GM12872 (cell line): ENCODE results near the gene GPBP1L1.

Experiments
- TF ChIP-seq, protein P1 (sequence below): IDR thresholded peaks from 3 replicates; pipeline ENCODE4 v1.5.1; 2011; ENCODE audit warnings: low read depth, mild to moderate bottlenecking, low read length, moderate library complexity; ENCODE audit not compliant: insufficient read depth

Gene GPBP1L1

GRCh38 chr1:45674478-45674877 is 11.9 kb downstream of the GPBP1L1 start:
- TF ChIP-seq, protein P1, sequence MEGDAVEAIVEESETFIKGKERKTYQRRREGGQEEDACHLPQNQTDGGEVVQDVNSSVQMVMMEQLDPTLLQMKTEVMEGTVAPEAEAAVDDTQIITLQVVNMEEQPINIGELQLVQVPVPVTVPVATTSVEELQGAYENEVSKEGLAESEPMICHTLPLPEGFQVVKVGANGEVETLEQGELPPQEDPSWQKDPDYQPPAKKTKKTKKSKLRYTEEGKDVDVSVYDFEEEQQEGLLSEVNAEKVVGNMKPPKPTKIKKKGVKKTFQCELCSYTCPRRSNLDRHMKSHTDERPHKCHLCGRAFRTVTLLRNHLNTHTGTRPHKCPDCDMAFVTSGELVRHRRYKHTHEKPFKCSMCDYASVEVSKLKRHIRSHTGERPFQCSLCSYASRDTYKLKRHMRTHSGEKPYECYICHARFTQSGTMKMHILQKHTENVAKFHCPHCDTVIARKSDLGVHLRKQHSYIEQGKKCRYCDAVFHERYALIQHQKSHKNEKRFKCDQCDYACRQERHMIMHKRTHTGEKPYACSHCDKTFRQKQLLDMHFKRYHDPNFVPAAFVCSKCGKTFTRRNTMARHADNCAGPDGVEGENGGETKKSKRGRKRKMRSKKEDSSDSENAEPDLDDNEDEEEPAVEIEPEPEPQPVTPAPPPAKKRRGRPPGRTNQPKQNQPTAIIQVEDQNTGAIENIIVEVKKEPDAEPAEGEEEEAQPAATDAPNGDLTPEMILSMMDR: no peak

- TF ChIP-seq, protein P1: no peak
These were observed 12.4 kb downstream of the GPBP1L1 start for GRCh38 chr1:45673956-45674355.

- TF ChIP-seq, protein P1: no peak
These were observed 16.3 kb downstream of the GPBP1L1 start for GRCh38 chr1:45669859-45670655.

GRCh38 chr1:45669379-45669778 is 17.0 kb downstream of the GPBP1L1 start:
- TF ChIP-seq, protein P1: no peak

GRCh38 chr1:45668526-45668925 is 17.8 kb downstream of the GPBP1L1 start:
- TF ChIP-seq, protein P1: no peak

DNA sequence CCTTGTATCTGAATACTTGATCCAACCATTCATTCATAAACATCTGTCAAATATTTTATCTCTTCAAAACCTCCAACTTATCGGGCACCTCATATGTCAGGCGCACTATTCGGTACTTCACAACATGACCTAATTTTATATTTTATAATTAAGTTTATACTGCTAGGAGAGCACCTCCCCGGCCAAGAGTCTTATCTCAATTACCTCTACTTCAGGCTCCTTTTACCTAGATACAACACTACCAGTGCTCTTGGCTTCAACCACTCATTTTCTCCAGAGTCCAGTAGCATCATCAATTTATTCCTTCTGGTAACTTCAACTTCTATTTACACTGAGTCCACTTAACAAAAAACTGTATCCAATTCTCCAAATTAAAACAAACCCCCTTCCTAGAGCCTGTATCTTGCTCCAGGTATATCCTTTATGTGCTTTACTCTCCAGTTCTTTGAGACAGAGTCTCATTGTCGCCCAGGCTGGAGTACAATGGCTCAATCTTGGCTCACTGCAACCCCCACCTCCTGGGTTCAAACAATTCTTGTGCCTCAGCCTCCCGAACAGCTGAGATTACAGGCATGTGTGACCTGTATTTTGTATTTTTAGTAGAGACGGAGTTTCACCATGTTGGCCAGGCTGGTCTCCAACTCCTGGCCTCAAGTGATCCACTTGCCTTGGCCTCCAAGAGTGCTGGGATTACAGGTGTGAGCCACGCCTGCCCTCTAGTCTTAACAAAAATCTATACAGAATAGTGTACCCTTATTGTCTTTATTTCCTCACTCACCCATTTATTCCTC is 18.8 kb downstream of the GPBP1L1 start:
- TF ChIP-seq, protein P1: no peak

- TF ChIP-seq, protein P1: no peak
These were observed 19.5 kb downstream of the GPBP1L1 start for GRCh38 chr1:45666836-45667235.
